H9 (cell line): ENCODE data around the gene HPCAL1. TPM values are rescaled to one million over a fixed set of nuclear protein-coding genes. Genes with fewer than 3 reads are reported as not detected.
A peak's percentile ranks its signal among the peaks of the same experiment; 100 is the strongest.

Experiments
- DNase-seq: peaks from one replicate; pipeline ENCODE4 v3.0.0-alpha.2; 2017
- H2AFZ ChIP-seq: one replicate; pipeline ENCODE4 v1.6.1; 2013; ENCODE audit warnings: mild to moderate bottlenecking, low read length, control low read depth, moderate library complexity
- H2AK5ac ChIP-seq: 2 replicates; pipeline ENCODE4 v1.6.1; 2013; ENCODE audit warnings: low read length, control low read depth, mixed read lengths; ENCODE audit not compliant: insufficient read length
- H2BK120ac ChIP-seq: one replicate; pipeline ENCODE4 v1.6.1; 2013; ENCODE audit warnings: low read depth, mild to moderate bottlenecking, low read length, control low read depth, inconsistent platforms; ENCODE audit not compliant: poor library complexity, severe bottlenecking
- H2BK12ac ChIP-seq: 2 replicates; pipeline ENCODE4 v1.6.1; 2013; ENCODE audit warnings: low read length, control low read depth, mixed read lengths, low read depth; ENCODE audit not compliant: insufficient read length
- H2BK15ac ChIP-seq: 2 replicates; pipeline ENCODE4 v1.6.1; 2013; ENCODE audit warnings: low read depth, low read length, control low read depth
- H2BK20ac ChIP-seq: one replicate; pipeline ENCODE4 v1.6.1; 2013; ENCODE audit warnings: low read depth, mild to moderate bottlenecking, low read length, control low read depth, inconsistent platforms; ENCODE audit not compliant: poor library complexity, severe bottlenecking
- H2BK5ac ChIP-seq: 2 replicates; pipeline ENCODE4 v1.6.1; 2013; ENCODE audit warnings: low read length, control low read depth, mixed read lengths; ENCODE audit not compliant: insufficient read length
- H3K14ac ChIP-seq: 2 replicates; pipeline ENCODE4 v1.6.1; 2013; ENCODE audit warnings: low read length, control low read depth; ENCODE audit not compliant: insufficient read depth
- H3K18ac ChIP-seq: 2 replicates; pipeline ENCODE4 v1.6.1; 2013; ENCODE audit warnings: low read depth, mild to moderate bottlenecking, mixed read lengths, low read length, control low read depth; ENCODE audit not compliant: insufficient read length
- H3K23ac ChIP-seq: 2 replicates; pipeline ENCODE4 v1.6.1; 2013; ENCODE audit warnings: low read length, control low read depth, mixed read lengths, low read depth; ENCODE audit not compliant: insufficient read length
- H3K23me2 ChIP-seq: 2 replicates; pipeline ENCODE4 v1.6.1; 2013; ENCODE audit warnings: low read depth, mild to moderate bottlenecking, mixed read lengths, low read length, control low read depth; ENCODE audit not compliant: insufficient read length, poor library complexity, severe bottlenecking
- H3K27ac ChIP-seq: 2 replicates; pipeline ENCODE4 v1.5.1; 2013; ENCODE audit warnings: low read length, control low read depth, mixed read lengths, low read depth; ENCODE audit not compliant: insufficient read length
- H3K27me3 ChIP-seq: 2 replicates; pipeline ENCODE4 v1.6.1; 2013; ENCODE audit warnings: low read length, control low read depth, inconsistent platforms; ENCODE audit not compliant: insufficient read depth
- H3K4ac ChIP-seq: 2 replicates; pipeline ENCODE4 v1.6.1; 2013; ENCODE audit warnings: low read depth, mild to moderate bottlenecking, control low read depth, inconsistent platforms, low read length, moderate library complexity
- H3K4me1 ChIP-seq: 2 replicates; pipeline ENCODE4 v1.6.1; 2013; ENCODE audit warnings: low read length, control low read depth, inconsistent platforms; ENCODE audit not compliant: insufficient read depth
- H3K4me2 ChIP-seq: 2 replicates; pipeline ENCODE4 v1.6.1; 2013; ENCODE audit warnings: low read length, control low read depth, mixed read lengths; ENCODE audit not compliant: insufficient read length, insufficient read depth
- H3K56ac ChIP-seq: 2 replicates; pipeline ENCODE4 v1.6.1; 2013; ENCODE audit warnings: low read depth, mild to moderate bottlenecking, mixed read lengths, low read length, control low read depth; ENCODE audit not compliant: insufficient read length
- H3K79me1 ChIP-seq: 2 replicates; pipeline ENCODE4 v1.6.1; 2013; ENCODE audit warnings: low read depth, mild to moderate bottlenecking, moderate library complexity, low read length, control low read depth, inconsistent platforms; ENCODE audit not compliant: insufficient read depth, poor library complexity, severe bottlenecking
- H3K79me2 ChIP-seq: 2 replicates; pipeline ENCODE4 v1.6.1; 2013; ENCODE audit warnings: low read length, control low read depth, inconsistent platforms; ENCODE audit not compliant: insufficient read depth
- H3K9ac ChIP-seq: 2 replicates; pipeline ENCODE4 v1.6.1; 2013; ENCODE audit warnings: low read length, control low read depth, mixed read lengths; ENCODE audit not compliant: insufficient read length; ENCODE audit errors: extremely low read depth
- H3K9me3 ChIP-seq: one replicate; pipeline ENCODE4 v1.6.1; 2013; ENCODE audit warnings: low read depth, low read length, inconsistent platforms; ENCODE audit not compliant: control insufficient read depth
- H3T11ph ChIP-seq: one replicate; pipeline ENCODE4 v1.6.1; 2013; ENCODE audit warnings: mild to moderate bottlenecking, low read length, control low read depth, inconsistent platforms
- H4K20me1 ChIP-seq: one replicate; pipeline ENCODE4 v1.6.1; 2013; ENCODE audit not compliant: control insufficient read depth, insufficient read length, insufficient read depth
- H4K5ac ChIP-seq: 2 replicates; pipeline ENCODE4 v1.6.1; 2013; ENCODE audit warnings: low read depth, mild to moderate bottlenecking, mixed read lengths, low read length, control low read depth; ENCODE audit not compliant: insufficient read length
- H4K8ac ChIP-seq: replicated peaks from 2 replicates; pipeline ENCODE4 v1.6.1; 2013; ENCODE audit warnings: low read length, control low read depth, mixed read lengths, low read depth; ENCODE audit not compliant: insufficient read length
- H4K91ac ChIP-seq: 2 replicates; pipeline ENCODE4 v1.6.1; 2013; ENCODE audit warnings: low read depth, mild to moderate bottlenecking, moderate library complexity, mixed read lengths, low read length, control low read depth; ENCODE audit not compliant: insufficient read length
- H3K27ac Mint-ChIP-seq, 3 experiments: 2 replicates in 2 of 3; 3 replicates in 1 of 3; pipeline ENCODE4 v1.8.0; 2020 to 2021; ENCODE audit warnings: mixed read lengths in 3 of 3, mild to moderate bottlenecking in 1 of 3, moderate library complexity in 1 of 3
- H3K27me3 Mint-ChIP-seq: 2 replicates; pipeline ENCODE4 v1.8.0; 2021; ENCODE audit warnings: low read depth, mild to moderate bottlenecking, moderate library complexity, mixed read lengths
- H3K36me3 Mint-ChIP-seq, 3 experiments: 2 replicates in 2 of 3; 3 replicates in 1 of 3; pipeline ENCODE4 v1.8.0; 2020 to 2021; ENCODE audit warnings: low read depth in 3 of 3, mixed read lengths in 3 of 3; ENCODE audit not compliant: insufficient read depth in 1 of 3
- H3K4me1 Mint-ChIP-seq, 2 experiments: 2 replicates each; pipeline ENCODE4 v1.8.0; 2020; ENCODE audit warnings: mixed read lengths in 2 of 2
- H3K4me3 Mint-ChIP-seq, 2 experiments: 2 replicates in 1 of 2; 3 replicates in 1 of 2; pipeline ENCODE4 v1.8.0; 2020 to 2021; ENCODE audit warnings: mild to moderate bottlenecking in 2 of 2, mixed read lengths in 2 of 2, moderate library complexity in 1 of 2
- H3K9me3 Mint-ChIP-seq, 2 experiments: 2 replicates in 1 of 2; 3 replicates in 1 of 2; pipeline ENCODE4 v1.8.0; 2020; ENCODE audit warnings: mild to moderate bottlenecking in 2 of 2, mixed read lengths in 2 of 2, moderate library complexity in 1 of 2
- CTCF ChIP-seq: fragments of 200-600 bp; sonication (generic); conservative IDR thresholded peaks from 3 replicates; pipeline ENCODE4 v1.8.0; 2021; ENCODE audit warnings: antibody characterized with exemption, mild to moderate bottlenecking
- WGBS: extraction: QIAGEN DNeasy Blood & Tissue Kit; methylation state at CpG from one replicate; pipeline ENCODE4 v1.1.7; 2013; ENCODE audit warnings: missing lambda C conversion rate, low lambda C conversion rate, mixed read lengths; ENCODE audit not compliant: insufficient read length; ENCODE audit errors: extremely low coverage; 5-methylcytosine and 5-hydroxymethylcytosine counted together
- total RNA-seq: library from RNA; stranded (reverse); gene quantifications from 2 replicates; pipeline ENCODE4 v1.2.1, GENCODE V29; 2021

Gene HPCAL1
- total RNA-seq, 1 experiment from 2014 or later = 4.7 TPM

- no peak overlapping the region for H3K4me2 ChIP-seq
- no peak overlapping the region for H3K4ac ChIP-seq
- H3T11ph ChIP-seq = no peak overlapping the region
- H3K23ac ChIP-seq = no peak overlapping the region
- no peaks in the 10 kb centered on the region for H4K20me1 ChIP-seq
- H3K27me3 Mint-ChIP-seq = peaks cover 53% of the 10 kb centered on the region
- no peak overlapping the region for H2BK5ac ChIP-seq
- no peak overlapping the region for H2BK20ac ChIP-seq
- no peaks in the 10 kb centered on the region for H3K79me1 ChIP-seq
- peaks cover 0 to 3% of the 10 kb centered on the region in 2 experiments; a peak in 1 of 5 replicates for H3K9me3 Mint-ChIP-seq
- no peak overlapping the region for H3K14ac ChIP-seq
- H3K9me3 ChIP-seq = no peaks in the 10 kb centered on the region
- WGBS = no CpG with 5 or more reads among the region's 4 CpGs
- H3K18ac ChIP-seq = no peak overlapping the region
- no peak overlapping the region for H3K56ac ChIP-seq
- H3K27ac Mint-ChIP-seq = peak overlapping the region in 1 of 3 experiments; percentile 63; a peak in 1 of 7 replicates
- H3K23me2 ChIP-seq = peaks cover 19% of the 10 kb centered on the region
- no peak overlapping the region for H2BK12ac ChIP-seq
- H4K8ac ChIP-seq = no peak overlapping the region
- no peaks in the 10 kb centered on the region for H3K36me3 Mint-ChIP-seq
- no peak overlapping the region for H4K5ac ChIP-seq
- no peak overlapping the region for H2BK120ac ChIP-seq
- no peaks in the 10 kb centered on the region for H3K79me2 ChIP-seq
- DNase-seq = no peak
- no peak for TF ChIP-seq CTCF
- peak overlapping the region in 1 of 2 experiments; percentile 17; a peak in 1 of 5 replicates for H3K4me3 Mint-ChIP-seq
- H2AK5ac ChIP-seq = no peak overlapping the region
- H4K91ac ChIP-seq = no peak overlapping the region
- H3K27ac ChIP-seq = no peak overlapping the region
- no peak overlapping the region for H2AFZ ChIP-seq
- no peak overlapping the region for H3K9ac ChIP-seq
- H3K27me3 ChIP-seq = peaks cover 24% of the 10 kb centered on the region; the same call in 1 of the 2 replicates
- H3K4me1 Mint-ChIP-seq = peaks cover 19 to 27% of the 10 kb centered on the region in 2 experiments
- no peak overlapping the region for H2BK15ac ChIP-seq
- no peaks in the 10 kb centered on the region for H3K4me1 ChIP-seq
Observed at GRCh38 chr2:10305254-10305635, 2.5 kb downstream of the HPCAL1 start.
